ENCODE results near the gene SORCS1. TPM values are rescaled to one million over a fixed set of nuclear protein-coding genes. Genes with fewer than 3 reads are reported as not detected.

Gene SORCS1
- total RNA-seq, 4 donors from 2014 or later = 0.26 to 9.4 (median 3.8) TPM

GRCh38 chr10:106771154-106771553, 393.4 kb downstream of the SORCS1 start:
- Histone ChIP-seq H3K27ac (no peak overlapping the region), H3K9me3 (no peaks in the 10 kb centered on the region), H3K27me3 (peaks cover 0 to 3% of the 10 kb centered on the region in 2 donors), H3K4me3 (no peak overlapping the region), H3K4me1 (no peaks in the 10 kb centered on the region), H3K36me3 (no peaks in the 10 kb centered on the region)
- no peak for TF ChIP-seq CTCF (IDR thresholded peaks at IDR 0.05)
- no peak for TF ChIP-seq POLR2A (IDR thresholded peaks at IDR 0.05)
- no peak for DNase-seq
- intact Hi-C loops (cut with DNase I; ENCODE audit: low total_unique reads) = no loop called here

GRCh38 chr10:106768204-106768603, 396.3 kb downstream of the SORCS1 start:
- intact Hi-C loops (cut with DNase I; ENCODE audit: low total_unique reads) = no loop called here
- Histone ChIP-seq H3K4me1 (no peaks in the 10 kb centered on the region), H3K36me3 (no peaks in the 10 kb centered on the region), H3K27me3 (no peaks in the 10 kb centered on the region), H3K27ac (no peak overlapping the region), H3K4me3 (no peak overlapping the region), H3K9me3 (no peaks in the 10 kb centered on the region)
- TF ChIP-seq CTCF (IDR thresholded peaks at IDR 0.05) (no peak), POLR2A (IDR thresholded peaks at IDR 0.05) (no peak)
- no peak for DNase-seq

GRCh38 chr10:106765928-106766327, 398.6 kb downstream of the SORCS1 start:
- DNase-seq = no peak
- Histone ChIP-seq H3K27ac (no peak overlapping the region), H3K36me3 (no peaks in the 10 kb centered on the region), H3K4me1 (no peaks in the 10 kb centered on the region), H3K27me3 (no peaks in the 10 kb centered on the region), H3K4me3 (no peak overlapping the region), H3K9me3 (no peaks in the 10 kb centered on the region)
- no peak for TF ChIP-seq CTCF (IDR thresholded peaks at IDR 0.05)
- intact Hi-C loops (cut with DNase I; ENCODE audit: low total_unique reads) = no loop called here

- DNase-seq = no peak
- no peaks in the 10 kb centered on the region for H3K9me3 ChIP-seq
- no peak for TF ChIP-seq POLR2A (IDR thresholded peaks at IDR 0.05)
- TF ChIP-seq CTCF (IDR thresholded peaks at IDR 0.05) = no peak
- no peaks in the 10 kb centered on the region for H3K27me3 ChIP-seq
- no peaks in the 10 kb centered on the region for H3K4me1 ChIP-seq
- no peaks in the 10 kb centered on the region for H3K36me3 ChIP-seq
- no peak overlapping the region for H3K4me3 ChIP-seq
- H3K27ac ChIP-seq = no peak overlapping the region
- intact Hi-C loops (cut with DNase I; ENCODE audit: low total_unique reads) = no loop called here
These were observed 399.2 kb downstream of the SORCS1 start for GRCh38 chr10:106765241-106765754.

- TF ChIP-seq CTCF (IDR thresholded peaks at IDR 0.05) (no peak), POLR2A (IDR thresholded peaks at IDR 0.05) (no peak)
- H3K27me3 ChIP-seq = no peaks in the 10 kb centered on the region
- H3K4me3 ChIP-seq = no peak overlapping the region
- intact Hi-C loops (cut with DNase I; ENCODE audit: low total_unique reads) = no loop called here
- no peaks in the 10 kb centered on the region for H3K4me1 ChIP-seq
- no peak overlapping the region for H3K27ac ChIP-seq
- H3K9me3 ChIP-seq = no peaks in the 10 kb centered on the region
- no peak for DNase-seq
- no peaks in the 10 kb centered on the region for H3K36me3 ChIP-seq
These were observed 400.1 kb downstream of the SORCS1 start for GRCh38 chr10:106764360-106764759.
